ENCODE results near the gene RNF34. TPM values are rescaled to one million over a fixed set of nuclear protein-coding genes. Genes with fewer than 3 reads are reported as not detected.
A peak's percentile ranks its signal among the peaks of the same experiment; 100 is the strongest.

Gene RNF34
- total and polyA plus RNA-seq, 2 of the 13 experiments (the other 11 are each of a cell fraction or from before 2014, with no cell fraction given) = 36.8 to 53.2 TPM

DNA sequence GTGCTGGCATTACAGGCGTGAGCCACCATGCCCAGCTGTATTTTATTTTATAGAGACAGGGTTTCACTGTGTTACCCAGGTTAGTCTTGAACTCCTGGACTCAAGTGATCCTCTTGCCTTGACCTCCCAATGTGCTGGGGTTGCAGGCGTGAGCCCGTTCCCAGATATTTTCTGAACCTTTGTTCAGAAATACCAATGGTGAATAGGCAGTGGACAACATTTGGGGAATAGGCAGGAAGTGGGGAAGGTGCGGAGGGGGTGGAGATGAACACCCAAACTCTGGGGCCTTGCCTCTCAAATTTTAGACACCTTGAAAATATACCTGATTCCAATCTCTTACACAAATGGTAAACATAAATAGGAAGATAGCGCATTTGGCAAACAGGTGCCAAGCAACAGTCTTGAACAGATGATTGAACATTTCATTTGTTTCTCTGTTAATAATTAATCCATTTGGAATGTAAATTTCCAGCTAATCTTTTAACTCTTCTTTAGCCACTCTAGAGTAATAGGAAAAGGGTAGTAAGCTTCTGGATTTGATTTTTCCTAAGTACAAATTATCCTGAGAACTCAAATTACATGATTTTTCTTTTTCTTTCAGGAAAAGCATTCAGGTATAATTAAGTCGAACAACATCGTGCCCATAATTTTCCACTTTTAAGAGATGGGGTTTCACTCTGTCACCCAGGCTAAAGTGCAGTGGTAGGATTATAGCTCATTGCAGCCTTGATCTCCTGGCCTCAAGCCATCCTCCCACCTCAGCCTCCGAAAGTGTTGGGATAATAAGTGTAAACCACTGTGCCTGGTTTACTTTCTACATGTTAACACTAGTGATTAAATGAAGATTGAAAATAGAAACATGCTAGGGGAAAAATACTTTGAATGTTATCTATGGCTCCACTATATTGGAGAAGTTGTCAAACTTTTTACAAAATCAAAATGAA is 22.9 kb upstream of the RNF34 start (continued):
- TF ChIP-seq EZH2 (conservative IDR thresholded peaks at IDR 0.05; ENCODE audit: low read depth, low read length) (no peak), ZNF549 (CRISPR knock-in tag; IDR thresholded peaks at IDR 0.05) (no peak), ATF5 (CRISPR knock-in tag; IDR thresholded peaks at IDR 0.05; ENCODE audit: low read depth) (no peak), NFIB (CRISPR knock-in tag; IDR thresholded peaks at IDR 0.05; ENCODE audit: borderline replicate concordance) (no peak), IRF1 (CRISPR knock-in tag; IDR thresholded peaks at IDR 0.05; ENCODE audit: low read depth) (no peak), ZNF207 (IDR thresholded peaks at IDR 0.05; ENCODE audit: borderline replicate concordance) (no peak), HNRNPUL1 (IDR thresholded peaks at IDR 0.05; ENCODE audit: low read depth, low read length) (peak; percentile 97), KDM3A (CRISPR knock-in tag; IDR thresholded peaks at IDR 0.05; ENCODE audit: low read depth) (no peak), HNF1A (IDR thresholded peaks at IDR 0.05; ENCODE audit: low read depth) (peak; percentile 96), HNF1A (CRISPR knock-in tag; IDR thresholded peaks at IDR 0.05; ENCODE audit: borderline replicate concordance) (peak; percentile 95; the same call in 1 of the 2 replicates), SATB2 (CRISPR knock-in tag; IDR thresholded peaks at IDR 0.05) (no peak), NFRKB (IDR thresholded peaks at IDR 0.05) (no peak), ZNF451 (CRISPR knock-in tag; IDR thresholded peaks at IDR 0.05) (no peak), ZNF841 (CRISPR knock-in tag; IDR thresholded peaks at IDR 0.05; ENCODE audit: borderline replicate concordance) (no peak)
- TF ChIP-seq, protein P1, sequence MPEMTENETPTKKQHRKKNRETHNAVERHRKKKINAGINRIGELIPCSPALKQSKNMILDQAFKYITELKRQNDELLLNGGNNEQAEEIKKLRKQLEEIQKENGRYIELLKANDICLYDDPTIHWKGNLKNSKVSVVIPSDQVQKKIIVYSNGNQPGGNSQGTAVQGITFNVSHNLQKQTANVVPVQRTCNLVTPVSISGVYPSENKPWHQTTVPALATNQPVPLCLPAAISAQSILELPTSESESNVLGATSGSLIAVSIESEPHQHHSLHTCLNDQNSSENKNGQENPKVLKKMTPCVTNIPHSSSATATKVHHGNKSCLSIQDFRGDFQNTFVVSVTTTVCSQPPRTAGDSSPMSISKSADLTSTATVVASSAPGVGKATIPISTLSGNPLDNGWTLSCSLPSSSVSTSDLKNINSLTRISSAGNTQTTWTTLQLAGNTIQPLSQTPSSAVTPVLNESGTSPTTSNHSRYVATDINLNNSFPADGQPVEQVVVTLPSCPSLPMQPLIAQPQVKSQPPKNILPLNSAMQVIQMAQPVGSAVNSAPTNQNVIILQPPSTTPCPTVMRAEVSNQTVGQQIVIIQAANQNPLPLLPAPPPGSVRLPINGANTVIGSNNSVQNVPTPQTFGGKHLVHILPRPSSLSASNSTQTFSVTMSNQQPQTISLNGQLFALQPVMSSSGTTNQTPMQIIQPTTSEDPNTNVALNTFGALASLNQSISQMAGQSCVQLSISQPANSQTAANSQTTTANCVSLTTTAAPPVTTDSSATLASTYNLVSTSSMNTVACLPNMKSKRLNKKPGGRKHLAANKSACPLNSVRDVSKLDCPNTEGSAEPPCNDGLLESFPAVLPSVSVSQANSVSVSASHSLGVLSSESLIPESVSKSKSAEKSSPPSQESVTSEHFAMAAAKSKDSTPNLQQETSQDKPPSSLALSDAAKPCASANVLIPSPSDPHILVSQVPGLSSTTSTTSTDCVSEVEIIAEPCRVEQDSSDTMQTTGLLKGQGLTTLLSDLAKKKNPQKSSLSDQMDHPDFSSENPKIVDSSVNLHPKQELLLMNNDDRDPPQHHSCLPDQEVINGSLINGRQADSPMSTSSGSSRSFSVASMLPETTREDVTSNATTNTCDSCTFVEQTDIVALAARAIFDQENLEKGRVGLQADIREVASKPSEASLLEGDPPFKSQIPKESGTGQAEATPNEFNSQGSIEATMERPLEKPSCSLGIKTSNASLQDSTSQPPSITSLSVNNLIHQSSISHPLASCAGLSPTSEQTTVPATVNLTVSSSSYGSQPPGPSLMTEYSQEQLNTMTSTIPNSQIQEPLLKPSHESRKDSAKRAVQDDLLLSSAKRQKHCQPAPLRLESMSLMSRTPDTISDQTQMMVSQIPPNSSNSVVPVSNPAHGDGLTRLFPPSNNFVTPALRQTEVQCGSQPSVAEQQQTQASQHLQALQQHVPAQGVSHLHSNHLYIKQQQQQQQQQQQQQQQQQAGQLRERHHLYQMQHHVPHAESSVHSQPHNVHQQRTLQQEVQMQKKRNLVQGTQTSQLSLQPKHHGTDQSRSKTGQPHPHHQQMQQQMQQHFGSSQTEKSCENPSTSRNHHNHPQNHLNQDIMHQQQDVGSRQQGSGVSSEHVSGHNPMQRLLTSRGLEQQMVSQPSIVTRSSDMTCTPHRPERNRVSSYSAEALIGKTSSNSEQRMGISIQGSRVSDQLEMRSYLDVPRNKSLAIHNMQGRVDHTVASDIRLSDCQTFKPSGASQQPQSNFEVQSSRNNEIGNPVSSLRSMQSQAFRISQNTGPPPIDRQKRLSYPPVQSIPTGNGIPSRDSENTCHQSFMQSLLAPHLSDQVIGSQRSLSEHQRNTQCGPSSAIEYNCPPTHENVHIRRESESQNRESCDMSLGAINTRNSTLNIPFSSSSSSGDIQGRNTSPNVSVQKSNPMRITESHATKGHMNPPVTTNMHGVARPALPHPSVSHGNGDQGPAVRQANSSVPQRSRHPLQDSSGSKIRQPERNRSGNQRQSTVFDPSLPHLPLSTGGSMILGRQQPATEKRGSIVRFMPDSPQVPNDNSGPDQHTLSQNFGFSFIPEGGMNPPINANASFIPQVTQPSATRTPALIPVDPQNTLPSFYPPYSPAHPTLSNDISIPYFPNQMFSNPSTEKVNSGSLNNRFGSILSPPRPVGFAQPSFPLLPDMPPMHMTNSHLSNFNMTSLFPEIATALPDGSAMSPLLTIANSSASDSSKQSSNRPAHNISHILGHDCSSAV (CRISPR knock-in tag; IDR thresholded peaks at IDR 0.05; ENCODE audit: borderline replicate concordance) = no peak
